Panc1 (cell line): ENCODE measurements around the gene IL1RAPL1.

Source experiments
- CTCF ChIP-seq: fragments of 450-650 bp; IDR thresholded peaks from 2 replicates; pipeline ENCODE4 v1.5.1; 2017; ENCODE audit warnings: mild to moderate bottlenecking
- POLR2AphosphoS5 ChIP-seq: IDR thresholded peaks from 2 replicates; pipeline ENCODE4 v1.6.1; 2012; ENCODE audit warnings: mild to moderate bottlenecking, low read depth, low read length, moderate library complexity
- SIN3A ChIP-seq: IDR thresholded peaks from 2 replicates; pipeline ENCODE4 v1.6.1; 2012; ENCODE audit warnings: low read depth, mild to moderate bottlenecking, low read length, moderate library complexity, borderline replicate concordance; ENCODE audit not compliant: insufficient read depth
- TCF7L2 ChIP-seq: IDR thresholded peaks from 2 replicates; pipeline ENCODE4 v1.6.1; 2011; ENCODE audit warnings: mild to moderate bottlenecking, low read depth, low read length, inconsistent platforms
- TF ChIP-seq, protein P1 (sequence below), 2 experiments: IDR thresholded peaks; 2 replicates each; pipeline ENCODE4 v1.6.1; 2011 to 2012; ENCODE audit warnings: low read depth in 2 of 2, control low read depth in 1 of 2, low read length in 1 of 2, mild to moderate bottlenecking in 1 of 2, moderate library complexity in 1 of 2; ENCODE audit not compliant: insufficient read depth in 1 of 2

DNA sequence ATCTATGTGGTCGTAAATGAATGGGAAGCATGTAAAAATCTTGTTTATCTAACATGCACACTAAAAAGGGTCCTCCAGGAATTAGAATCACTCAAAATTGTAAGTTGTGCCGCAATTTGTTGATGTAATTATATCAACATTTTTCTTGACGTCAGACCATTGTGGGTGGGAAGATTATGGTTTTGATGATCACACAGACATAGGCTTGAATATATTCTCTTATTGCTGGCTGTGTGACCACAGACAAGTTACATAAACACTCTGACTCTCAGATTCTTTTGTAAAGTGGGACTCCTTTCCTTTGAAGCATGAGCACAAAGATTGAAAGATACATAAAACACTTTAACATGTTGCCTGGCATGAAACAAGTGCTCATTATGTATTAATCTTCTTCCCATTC lies 51.5 kb downstream of the IL1RAPL1 start:
- TF ChIP-seq, protein P1, sequence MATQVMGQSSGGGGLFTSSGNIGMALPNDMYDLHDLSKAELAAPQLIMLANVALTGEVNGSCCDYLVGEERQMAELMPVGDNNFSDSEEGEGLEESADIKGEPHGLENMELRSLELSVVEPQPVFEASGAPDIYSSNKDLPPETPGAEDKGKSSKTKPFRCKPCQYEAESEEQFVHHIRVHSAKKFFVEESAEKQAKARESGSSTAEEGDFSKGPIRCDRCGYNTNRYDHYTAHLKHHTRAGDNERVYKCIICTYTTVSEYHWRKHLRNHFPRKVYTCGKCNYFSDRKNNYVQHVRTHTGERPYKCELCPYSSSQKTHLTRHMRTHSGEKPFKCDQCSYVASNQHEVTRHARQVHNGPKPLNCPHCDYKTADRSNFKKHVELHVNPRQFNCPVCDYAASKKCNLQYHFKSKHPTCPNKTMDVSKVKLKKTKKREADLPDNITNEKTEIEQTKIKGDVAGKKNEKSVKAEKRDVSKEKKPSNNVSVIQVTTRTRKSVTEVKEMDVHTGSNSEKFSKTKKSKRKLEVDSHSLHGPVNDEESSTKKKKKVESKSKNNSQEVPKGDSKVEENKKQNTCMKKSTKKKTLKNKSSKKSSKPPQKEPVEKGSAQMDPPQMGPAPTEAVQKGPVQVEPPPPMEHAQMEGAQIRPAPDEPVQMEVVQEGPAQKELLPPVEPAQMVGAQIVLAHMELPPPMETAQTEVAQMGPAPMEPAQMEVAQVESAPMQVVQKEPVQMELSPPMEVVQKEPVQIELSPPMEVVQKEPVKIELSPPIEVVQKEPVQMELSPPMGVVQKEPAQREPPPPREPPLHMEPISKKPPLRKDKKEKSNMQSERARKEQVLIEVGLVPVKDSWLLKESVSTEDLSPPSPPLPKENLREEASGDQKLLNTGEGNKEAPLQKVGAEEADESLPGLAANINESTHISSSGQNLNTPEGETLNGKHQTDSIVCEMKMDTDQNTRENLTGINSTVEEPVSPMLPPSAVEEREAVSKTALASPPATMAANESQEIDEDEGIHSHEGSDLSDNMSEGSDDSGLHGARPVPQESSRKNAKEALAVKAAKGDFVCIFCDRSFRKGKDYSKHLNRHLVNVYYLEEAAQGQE (IDR thresholded peaks at IDR 0.05; ENCODE audit: insufficient read depth in 1 of 2, low read depth in 2 of 2, low read length in 1 of 2) = no peak
- TF ChIP-seq CTCF (no peak), SIN3A (no peak), POLR2AphosphoS5 (no peak), TCF7L2 (no peak)
